IPS-11a (cell line): Measurements from ENCODE around the gene LRP1.

ENCODE experiments used
- H3K4me3 ChIP-seq: one replicate; pipeline ENCODE4 v1.5.1; 2013; ENCODE audit warnings: low read depth, low read length, control low read depth

LRP1 gene

DNA sequence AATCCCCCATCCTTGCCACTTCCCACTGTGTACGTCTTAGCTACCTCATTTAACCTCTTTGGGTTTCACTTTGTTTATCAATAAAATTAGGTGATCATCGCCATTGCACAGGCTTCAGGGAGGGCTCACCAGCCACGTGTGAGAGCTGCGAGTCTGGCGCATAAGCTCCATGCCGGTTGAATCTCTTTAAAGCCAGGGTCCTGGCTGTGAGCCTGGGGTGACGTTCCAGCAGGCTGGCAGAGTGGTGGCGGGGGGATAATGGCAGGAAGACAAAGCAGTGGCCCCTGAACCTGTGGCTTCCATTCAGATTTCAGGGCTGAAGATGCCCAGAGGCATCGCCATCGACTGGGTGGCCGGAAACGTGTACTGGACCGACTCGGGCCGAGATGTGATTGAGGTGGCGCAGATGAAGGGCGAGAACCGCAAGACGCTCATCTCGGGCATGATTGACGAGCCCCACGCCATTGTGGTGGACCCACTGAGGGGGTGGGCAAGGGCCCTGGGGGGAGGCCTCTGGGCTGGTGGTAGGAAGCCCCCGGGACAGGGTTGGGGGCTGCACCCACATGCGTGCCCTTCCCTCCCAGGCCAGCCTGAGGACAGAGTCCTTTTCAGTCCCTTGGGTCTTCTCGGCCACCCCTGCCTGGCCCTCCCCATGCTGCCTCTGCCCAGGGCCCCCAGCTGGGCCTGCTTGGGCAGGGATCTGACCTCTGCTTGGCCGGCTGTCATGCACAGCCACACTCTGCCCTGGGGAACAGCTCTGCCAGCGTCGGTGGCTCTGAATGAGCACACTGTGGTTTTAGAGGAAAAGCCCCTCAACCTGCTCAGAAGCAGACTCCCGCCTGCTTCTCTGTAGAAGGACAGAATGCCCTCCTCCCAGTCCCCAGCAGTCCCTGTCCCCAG, 79.7 kb downstream of the LRP1 start:
- H3K4me3 ChIP-seq, result no peak overlapping the region

DNA sequence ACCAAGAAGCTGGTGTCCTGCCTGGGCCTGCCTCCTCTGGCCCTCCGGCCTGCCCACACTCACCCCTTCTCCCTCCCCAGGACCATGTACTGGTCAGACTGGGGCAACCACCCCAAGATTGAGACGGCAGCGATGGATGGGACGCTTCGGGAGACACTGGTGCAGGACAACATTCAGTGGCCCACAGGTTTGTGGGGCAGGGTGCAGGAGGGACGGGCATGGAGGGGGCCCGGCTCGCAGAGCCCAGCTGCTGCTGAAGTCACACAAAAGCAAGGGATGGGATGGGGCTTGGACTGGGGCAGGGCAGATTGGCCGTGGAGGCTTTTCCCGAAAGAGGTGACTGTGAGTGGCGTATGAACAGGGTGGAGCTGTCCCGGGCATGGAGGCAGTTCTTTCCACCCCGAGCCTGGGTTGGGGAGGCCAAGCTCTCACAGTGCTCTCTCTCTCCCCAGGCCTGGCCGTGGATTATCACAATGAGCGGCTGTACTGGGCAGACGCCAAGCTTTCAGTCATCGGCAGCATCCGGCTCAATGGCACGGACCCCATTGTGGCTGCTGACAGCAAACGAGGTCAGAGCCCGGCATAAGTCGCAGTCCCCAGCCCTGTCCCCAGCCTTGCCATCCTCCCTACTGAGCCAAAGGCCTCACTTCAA, 80.5 kb downstream of the LRP1 start:
- H3K4me3 ChIP-seq, result no peak overlapping the region

DNA sequence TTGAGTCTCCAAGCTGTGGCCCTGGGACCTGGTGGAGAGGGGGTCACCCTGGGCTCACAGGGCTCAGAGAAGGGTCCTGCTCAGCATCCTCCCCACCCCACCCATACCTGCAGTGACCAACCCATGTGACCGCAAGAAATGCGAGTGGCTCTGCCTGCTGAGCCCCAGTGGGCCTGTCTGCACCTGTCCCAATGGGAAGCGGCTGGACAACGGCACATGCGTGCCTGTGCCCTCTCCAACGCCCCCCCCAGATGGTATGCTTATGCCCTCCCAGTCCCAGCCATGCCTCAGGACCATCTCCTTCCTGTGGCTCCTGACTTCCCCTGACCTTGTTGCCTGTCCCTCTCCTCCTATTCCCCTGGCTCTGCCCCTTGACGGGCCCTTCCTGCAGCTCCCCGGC, 81.6 kb downstream of the LRP1 start:
- no peak overlapping the region for H3K4me3 ChIP-seq

DNA sequence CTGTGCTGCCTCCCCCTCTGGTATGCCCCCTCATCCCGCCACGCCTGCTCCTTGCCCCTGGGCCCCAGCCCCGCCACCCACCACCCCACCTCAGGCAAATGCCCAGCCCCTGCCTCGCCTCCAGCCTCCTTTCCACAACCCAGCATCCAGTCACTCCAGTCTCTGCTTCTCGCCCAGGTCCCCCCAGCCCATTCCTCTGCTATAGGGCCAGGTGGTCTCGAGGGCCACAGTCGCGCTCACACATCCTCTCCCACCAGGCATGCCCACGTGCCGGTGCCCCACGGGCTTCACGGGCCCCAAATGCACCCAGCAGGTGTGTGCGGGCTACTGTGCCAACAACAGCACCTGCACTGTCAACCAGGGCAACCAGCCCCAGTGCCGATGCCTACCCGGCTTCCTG, 82.2 kb downstream of the LRP1 start:
- no peak overlapping the region for H3K4me3 ChIP-seq

DNA sequence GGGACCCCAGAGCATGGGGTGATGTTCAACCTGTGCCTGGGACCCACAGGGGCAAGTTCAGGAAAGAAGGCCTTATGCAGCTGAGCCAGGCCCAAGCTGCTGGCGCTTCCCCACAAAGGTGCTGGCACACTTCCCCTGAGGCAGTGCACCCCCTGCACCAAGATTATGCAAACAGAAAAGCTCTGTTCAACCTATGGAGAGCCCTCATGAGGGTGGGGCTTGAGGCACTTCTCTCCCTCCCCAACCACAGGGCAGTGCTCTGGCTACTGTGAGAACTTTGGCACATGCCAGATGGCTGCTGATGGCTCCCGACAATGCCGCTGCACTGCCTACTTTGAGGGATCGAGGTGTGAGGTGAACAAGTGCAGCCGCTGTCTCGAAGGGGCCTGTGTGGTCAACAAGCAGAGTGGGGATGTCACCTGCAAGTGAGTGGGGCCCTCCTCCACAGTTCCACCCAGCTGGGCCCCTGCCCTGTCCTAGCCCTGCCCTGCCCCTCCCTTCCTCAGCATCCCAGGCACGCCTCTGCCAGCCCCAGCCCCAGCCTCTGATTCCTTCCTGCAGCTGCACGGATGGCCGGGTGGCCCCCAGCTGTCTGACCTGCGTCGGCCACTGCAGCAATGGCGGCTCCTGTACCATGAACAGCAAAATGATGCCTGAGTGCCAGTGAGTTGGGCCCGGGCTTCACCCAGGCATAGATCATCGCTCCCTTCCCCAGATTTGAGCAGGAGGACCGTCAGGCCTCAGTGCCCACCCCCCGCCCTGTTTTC, 82.8 kb downstream of the LRP1 start:
- no peak overlapping the region for H3K4me3 ChIP-seq

DNA sequence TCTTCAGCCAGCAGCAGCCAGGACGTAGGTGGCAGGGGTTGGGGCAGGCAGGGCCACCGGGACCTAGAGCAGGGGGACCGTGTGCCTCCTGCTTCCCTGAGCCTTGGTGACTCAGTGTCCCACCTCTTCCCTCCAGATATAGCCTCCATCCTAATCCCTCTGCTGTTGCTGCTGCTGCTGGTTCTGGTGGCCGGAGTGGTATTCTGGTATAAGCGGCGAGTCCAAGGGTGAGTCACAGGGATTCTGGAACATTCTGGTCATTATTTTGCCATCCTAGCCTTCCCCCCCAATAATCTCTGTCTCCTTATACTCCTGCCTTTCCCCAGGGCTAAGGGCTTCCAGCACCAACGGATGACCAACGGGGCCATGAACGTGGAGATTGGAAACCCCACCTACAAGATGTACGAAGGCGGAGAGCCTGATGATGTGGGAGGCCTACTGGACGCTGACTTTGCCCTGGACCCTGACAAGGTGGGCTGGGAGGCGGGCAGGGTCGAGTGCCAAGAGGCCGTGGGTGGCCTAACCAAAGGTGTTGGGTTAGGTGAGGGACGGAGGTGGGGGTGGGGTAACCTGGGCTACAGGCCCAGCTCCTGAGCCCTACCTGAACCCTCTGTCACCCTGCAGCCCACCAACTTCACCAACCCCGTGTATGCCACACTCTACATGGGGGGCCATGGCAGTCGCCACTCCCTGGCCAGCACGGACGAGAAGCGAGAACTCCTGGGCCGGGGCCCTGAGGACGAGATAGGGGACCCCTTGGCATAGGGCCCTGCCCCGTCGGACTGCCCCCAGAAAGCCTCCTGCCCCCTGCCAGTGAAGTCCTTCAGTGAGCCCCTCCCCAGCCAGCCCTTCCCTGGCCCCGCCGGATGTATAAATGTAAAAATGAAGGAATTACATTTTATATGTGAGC, 83.8 kb downstream of the LRP1 start:
- H3K4me3 ChIP-seq, result no peak overlapping the region

DNA sequence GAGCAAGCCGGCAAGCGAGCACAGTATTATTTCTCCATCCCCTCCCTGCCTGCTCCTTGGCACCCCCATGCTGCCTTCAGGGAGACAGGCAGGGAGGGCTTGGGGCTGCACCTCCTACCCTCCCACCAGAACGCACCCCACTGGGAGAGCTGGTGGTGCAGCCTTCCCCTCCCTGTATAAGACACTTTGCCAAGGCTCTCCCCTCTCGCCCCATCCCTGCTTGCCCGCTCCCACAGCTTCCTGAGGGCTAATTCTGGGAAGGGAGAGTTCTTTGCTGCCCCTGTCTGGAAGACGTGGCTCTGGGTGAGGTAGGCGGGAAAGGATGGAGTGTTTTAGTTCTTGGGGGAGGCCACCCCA, 84.4 kb downstream of the LRP1 start:
- H3K4me3 ChIP-seq, result no peak overlapping the region

DNA sequence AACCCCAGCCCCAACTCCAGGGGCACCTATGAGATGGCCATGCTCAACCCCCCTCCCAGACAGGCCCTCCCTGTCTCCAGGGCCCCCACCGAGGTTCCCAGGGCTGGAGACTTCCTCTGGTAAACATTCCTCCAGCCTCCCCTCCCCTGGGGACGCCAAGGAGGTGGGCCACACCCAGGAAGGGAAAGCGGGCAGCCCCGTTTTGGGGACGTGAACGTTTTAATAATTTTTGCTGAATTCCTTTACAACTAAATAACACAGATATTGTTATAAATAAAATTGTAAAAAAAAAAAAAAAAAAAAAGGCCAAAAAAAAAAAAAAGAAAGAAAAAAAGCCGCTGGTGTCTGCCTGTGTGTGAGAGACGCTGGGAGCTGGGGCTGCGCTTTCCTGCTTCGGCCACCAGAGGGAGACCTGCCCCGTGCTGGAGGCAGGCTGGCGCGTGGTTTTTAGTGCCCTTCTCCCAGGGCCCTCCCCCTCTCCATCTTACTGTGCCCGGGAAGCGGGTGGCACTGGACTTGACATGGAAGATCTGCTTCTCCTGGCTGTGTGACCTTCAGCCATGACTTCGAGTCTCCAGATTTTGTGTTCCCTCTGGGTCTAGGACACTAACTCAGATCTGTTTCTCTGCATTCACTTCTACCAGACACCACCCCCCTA, 84.9 kb downstream of the LRP1 start:
- H3K4me3 ChIP-seq, result no peak overlapping the region

DNA sequence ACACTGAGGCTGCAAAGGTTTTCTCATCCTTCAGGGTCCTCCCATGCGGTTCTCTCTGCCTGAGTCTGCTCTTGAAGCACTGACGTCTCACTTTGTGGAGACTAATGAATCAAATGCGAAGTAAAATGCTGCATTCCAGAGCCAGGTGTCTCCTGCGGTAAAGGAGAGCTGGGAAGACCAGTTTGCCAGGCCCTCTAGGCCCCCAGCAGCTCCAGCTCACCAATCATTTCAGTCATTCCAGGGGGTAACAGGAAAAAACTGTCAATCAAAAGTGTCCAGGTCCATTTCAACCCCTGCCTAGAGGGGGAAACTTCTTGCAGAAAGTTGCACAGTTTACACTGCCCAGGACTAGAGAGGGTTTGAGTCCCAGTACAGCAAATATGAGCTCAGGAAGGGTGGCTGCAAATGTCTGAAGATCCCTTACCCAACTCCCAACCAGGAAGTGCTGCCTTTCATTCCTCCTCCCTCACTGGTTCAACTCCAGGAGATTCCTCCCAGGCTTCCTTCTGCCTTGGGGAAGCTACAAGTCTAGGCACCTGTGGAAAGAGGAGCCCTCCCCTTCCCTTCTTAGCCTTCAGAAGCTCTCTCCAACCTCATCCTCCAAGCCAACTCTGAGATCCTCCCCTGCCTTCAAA, 85.6 kb downstream of the LRP1 start:
- no peak overlapping the region for H3K4me3 ChIP-seq

DNA sequence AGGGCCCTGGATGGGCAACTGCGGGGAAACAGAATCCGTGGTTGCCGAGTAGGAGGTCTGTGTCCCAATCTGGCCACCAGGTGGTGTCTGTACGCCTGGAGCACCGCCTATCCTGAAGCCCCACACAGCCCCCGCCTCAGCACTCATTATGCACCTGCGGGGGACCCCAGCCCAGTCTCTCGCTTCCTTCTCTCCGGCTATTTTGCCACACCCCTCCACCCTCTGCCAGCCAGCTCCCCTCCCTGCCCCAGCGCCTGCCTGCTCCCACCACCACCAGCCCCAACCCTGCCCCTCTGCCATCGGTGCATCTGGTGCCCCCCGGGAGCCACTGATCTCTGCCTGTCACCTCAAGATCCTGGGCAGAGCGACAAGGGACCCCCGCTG, 86.1 kb downstream of the LRP1 start:
- no peak overlapping the region for H3K4me3 ChIP-seq

DNA sequence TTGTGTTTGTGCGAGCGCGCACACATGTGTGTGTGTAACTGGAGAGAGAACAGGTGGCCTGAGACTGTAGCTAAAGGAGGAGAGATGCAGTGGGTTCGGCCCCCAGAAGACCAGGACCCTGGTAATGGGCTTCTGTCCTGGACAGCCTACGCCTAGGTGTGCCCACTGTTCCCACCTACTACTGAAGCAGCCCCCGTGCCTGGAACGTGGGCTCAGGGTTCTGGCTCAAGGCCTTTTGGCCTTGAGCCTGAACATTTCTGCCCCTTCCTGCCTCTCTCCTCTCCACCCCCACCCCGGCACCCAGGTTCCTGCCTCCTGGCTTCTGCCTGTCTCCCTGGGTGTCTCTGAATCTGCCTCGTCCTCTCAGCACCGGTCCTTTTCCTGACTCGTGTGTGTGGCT, 86.8 kb downstream of the LRP1 start:
- no peak overlapping the region for H3K4me3 ChIP-seq

DNA sequence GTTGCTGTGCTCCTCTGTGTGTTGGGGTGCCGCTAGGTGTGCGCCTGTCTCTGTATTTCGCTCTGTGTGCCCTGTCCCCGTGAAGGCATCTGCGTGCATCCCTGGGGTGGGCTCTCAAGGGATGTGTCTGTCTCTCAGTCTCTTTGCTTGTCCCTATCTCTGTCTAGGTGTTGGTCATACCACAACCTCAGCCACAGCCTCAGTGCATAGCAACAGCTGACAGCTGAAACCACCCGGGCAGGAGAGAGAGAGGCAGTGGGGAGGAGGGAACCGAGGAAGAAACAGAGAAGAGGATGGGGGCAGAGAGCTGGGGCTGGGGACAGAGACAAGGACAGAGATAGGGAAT, 87.4 kb downstream of the LRP1 start:
- H3K4me3 ChIP-seq, result no peak overlapping the region

DNA sequence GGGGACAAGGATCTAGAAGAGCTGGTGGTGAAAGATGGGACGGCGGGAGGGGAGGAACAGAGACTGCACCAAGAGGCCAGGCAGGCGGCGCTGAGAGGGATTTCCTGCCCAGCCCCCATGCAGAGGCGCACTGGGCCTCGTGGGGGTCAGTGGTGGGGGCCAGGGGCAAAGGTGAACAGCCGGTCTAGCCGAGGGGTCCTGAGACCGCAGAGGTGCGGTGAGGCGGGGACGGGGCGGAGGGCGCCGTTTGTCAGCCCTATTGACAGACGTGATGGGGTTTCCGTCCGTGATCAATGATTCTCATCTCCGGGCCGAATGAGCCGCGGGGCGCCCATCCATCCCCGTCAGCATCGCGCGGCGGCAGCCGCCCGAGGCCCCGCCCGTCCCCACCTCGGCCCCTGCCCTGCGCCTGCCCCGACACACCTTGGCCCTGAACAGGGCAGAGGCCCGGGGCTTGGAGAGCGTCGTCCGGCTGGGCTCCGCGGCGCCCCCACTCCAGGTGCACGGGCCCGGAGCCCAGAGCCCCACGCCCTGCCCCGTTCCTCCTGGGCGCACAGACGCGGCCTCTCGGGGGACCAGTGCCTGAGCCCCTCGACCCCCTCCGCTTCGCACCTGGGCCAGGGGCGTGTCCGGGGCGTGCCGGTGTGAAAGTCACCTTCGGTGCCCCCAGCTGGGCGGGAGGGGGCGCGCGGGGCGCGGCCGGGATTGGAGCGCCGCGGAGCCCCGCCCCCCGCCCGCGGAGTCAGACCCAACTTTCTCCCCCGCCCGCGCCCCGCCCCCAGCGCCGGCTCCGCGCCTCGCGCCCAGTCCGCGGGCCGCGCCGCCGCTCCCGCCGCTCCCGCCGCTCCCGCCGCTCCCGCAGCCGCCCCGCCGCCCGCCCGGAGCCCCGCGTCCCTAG, 88.0 kb downstream of the LRP1 start, which contains the start of gene NXPH4:
Gene NXPH4 (plus strand): TSS at position 781 of the 898 bp plus-strand sequence. CDS start 176 bp downstream, outside the sequence.
- peak within 1 kb of the TSS; percentile 29 for H3K4me3 ChIP-seq

DNA sequence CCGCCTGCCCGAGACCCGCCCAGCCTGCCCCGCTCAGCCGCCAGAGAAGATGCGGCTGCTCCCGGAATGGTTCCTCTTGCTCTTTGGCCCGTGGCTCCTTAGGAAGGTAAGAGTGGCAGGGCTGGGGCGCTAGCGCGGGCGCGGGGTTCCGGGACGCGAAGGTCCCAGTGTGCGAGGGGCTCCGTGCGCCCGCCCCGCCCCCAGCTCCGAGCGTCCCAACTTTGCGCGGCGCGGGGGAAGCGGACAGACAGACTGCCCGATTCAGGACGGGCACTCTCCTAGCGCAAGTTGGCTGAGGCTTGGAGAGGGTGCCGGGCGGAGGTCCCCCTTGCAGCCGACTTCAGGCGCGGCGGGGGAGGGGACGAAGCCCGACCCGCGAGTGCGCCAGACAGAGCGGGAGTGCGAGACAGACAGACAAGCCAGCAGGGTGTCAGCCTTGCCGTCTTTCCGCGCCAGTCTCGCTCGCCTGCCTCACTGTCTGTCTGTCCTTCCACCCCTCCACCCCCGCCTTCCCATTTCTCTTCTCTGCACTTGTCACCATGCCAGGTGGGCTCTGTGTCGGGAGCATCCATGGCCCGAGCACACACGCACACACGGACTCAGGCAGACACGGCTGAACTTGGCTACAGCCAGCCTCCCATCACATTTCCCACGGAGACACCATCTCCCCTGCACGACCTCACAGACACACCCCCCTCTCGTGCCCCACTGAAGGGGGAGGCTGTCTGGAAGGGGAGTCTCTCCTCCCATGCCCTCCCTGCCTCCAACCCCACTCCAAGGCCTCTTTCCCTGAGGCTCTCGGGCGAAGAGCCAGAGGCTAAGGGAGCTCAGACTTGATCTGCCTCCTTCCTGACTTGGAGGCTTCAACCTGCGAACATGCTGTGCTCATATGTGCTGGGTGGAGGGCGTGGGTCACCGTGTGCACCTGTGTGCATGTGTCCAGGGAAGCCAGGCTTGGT, 88.9 kb downstream of the LRP1 start:
- H3K4me3 ChIP-seq, result peak overlapping the region; percentile 14

DNA sequence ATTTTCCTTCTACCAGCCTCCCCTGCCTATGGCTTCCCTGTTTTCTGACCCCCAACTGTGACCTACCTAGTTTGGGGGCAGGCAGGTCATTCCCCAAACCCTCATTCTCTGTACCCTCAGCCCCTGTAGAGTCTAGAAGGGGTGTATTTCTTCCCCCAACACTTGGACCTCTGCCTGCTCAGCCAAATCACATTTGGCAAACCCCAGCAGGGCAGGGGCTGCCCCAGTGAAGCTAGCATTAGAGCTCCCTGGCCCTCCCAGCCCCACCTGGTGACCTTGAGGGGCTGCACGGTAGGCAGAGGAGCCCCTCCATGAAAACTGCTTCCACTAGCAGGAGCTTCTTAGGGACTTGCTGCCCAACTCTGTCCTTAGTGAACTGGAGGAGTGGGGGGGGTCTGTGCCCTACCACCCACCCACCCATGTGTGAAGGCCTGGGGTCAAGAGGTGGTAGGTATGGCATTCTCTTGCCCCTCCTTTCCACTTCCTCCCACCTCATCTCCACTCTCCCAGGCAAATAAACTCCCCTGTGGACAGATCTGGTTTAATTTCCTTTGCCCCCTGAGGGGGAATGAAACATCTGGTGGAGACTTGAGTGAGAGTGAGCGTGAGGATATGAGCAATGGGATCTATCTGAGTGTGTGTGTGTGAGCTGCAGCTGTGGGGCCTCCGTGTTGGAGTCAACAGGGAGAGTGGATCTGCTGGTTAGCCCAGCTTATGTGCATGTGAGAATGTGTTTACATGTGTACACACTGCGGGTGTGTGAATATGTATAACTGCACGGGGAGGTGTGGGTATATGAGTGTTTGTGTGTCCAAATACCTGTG, 90.0 kb downstream of the LRP1 start:
- H3K4me3 ChIP-seq, result no peak overlapping the region

DNA sequence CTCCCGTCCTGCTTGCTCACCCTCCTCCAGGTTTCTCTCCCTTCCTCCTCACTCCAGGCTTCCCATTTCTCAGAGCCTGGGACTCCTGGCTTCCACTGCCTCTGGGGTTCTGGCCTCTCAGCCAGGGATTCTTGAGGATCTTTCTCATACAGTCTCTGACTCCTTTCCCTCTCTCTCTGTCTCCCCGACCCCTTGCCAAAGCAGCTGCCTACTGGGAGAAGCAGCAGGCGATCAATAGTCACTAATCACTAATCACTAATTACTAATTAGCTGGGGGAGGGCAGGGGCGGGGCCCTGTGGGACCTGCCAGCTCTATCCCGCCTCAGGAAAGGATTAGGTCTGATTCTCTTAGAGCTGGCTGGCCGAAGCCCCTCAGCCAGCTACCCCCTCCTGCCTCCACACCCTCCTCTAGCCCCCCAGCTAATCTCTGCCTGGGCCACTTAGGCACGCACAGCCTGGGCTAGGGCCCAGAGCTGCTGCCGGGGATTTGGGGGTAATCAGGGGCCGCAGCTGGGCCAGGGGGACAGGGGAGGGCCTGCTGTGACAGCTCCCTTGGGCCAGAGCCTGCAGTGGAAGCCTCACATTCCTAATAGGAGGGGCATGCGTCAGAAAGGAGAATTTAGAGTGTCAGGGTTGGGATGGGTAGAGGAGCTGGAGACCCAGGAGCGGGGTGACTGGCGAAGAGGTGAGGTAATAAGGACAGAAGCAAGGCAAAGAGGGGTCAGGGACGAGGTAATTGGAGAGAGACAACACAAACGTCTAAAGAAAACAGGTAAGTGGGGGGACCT, 91.1 kb downstream of the LRP1 start:
- H3K4me3 ChIP-seq, result no peak overlapping the region
